Neutrophil (primary cell): ENCODE data around the gene SLAMF7.
A peak's percentile ranks its signal among the peaks of the same experiment; 100 is the strongest.
"Not testable (repeated sequence)": the region's sequence is repeated elsewhere in the genome, so short reads cannot be mapped to it uniquely, and the experiment has no call there.

ENCODE experiments used
- H3K27ac ChIP-seq: fragments of 200-600 bp; sonication (generic); 2 replicates; pipeline ENCODE4 v1.5.1; 2016; ENCODE audit warnings: mild to moderate bottlenecking, moderate library complexity
- H3K27me3 ChIP-seq: fragments of 200-600 bp; sonication (generic); 2 replicates; pipeline ENCODE4 v1.6.0; 2016; ENCODE audit warnings: mild to moderate bottlenecking
- H3K36me3 ChIP-seq: fragments of 200-600 bp; sonication (generic); 2 replicates; pipeline ENCODE4 v1.5.1; 2017
- H3K4me1 ChIP-seq, 2 experiments: fragments of 200-600 bp in 1 of 2; sonication (generic) in 1 of 2; 1 replicate in 1 of 2; 2 replicates in 1 of 2; pipeline versions ENCODE4 v1.5.1 to v1.6.1; 2013 to 2016; ENCODE audit warnings: low read depth in 1 of 2, low read length in 1 of 2, mild to moderate bottlenecking in 1 of 2, moderate library complexity in 1 of 2; ENCODE audit not compliant: control insufficient read depth in 1 of 2, insufficient read depth in 1 of 2
- H3K4me3 ChIP-seq, 2 experiments: fragments of 200-600 bp in 1 of 2; sonication (generic) in 1 of 2; 1 replicate in 1 of 2; 2 replicates in 1 of 2; pipeline ENCODE4 v1.5.1; 2013 to 2016; ENCODE audit warnings: low read depth in 1 of 2, low read length in 1 of 2, mild to moderate bottlenecking in 1 of 2, moderate library complexity in 1 of 2
- H3K9me3 ChIP-seq: fragments of 200-600 bp; sonication (generic); 2 replicates; pipeline ENCODE4 v1.5.1; 2016
- TF ChIP-seq, protein P1 (sequence below): fragments of 200-600 bp; sonication (generic); IDR thresholded peaks from 2 replicates; pipeline ENCODE4 v1.5.1; 2016; ENCODE audit warnings: antibody characterized with exemption

SLAMF7 gene, protein sequence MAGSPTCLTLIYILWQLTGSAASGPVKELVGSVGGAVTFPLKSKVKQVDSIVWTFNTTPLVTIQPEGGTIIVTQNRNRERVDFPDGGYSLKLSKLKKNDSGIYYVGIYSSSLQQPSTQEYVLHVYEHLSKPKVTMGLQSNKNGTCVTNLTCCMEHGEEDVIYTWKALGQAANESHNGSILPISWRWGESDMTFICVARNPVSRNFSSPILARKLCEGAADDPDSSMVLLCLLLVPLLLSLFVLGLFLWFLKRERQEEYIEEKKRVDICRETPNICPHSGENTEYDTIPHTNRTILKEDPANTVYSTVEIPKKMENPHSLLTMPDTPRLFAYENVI

DNA sequence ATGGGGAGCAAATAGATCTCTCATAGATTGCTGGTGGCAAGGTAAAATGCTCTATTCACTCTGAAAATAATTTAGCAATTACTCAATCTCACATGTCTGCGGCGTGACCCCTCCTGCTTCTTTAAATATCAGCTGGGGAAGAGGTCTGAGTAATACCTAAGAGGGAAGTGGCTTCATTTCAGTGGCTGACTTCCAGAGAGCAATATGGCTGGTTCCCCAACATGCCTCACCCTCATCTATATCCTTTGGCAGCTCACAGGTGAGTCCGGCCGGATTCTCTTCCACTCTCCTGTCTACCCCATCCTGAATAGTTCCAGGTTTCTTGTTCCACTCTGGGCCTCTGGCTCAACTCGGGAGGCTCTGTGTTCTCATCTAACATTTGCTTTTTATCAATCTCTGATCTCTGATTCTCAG is at the start of gene SLAMF7:
TSS of gene SLAMF7 (plus strand) at position 150 of the 414 bp plus-strand sequence. CDS start at position 205, 55 bp downstream.
- H3K27me3 ChIP-seq: no peaks in the 10 kb centered on the region
- no peaks in the 10 kb centered on the region for H3K36me3 ChIP-seq
- TF ChIP-seq, protein P1, sequence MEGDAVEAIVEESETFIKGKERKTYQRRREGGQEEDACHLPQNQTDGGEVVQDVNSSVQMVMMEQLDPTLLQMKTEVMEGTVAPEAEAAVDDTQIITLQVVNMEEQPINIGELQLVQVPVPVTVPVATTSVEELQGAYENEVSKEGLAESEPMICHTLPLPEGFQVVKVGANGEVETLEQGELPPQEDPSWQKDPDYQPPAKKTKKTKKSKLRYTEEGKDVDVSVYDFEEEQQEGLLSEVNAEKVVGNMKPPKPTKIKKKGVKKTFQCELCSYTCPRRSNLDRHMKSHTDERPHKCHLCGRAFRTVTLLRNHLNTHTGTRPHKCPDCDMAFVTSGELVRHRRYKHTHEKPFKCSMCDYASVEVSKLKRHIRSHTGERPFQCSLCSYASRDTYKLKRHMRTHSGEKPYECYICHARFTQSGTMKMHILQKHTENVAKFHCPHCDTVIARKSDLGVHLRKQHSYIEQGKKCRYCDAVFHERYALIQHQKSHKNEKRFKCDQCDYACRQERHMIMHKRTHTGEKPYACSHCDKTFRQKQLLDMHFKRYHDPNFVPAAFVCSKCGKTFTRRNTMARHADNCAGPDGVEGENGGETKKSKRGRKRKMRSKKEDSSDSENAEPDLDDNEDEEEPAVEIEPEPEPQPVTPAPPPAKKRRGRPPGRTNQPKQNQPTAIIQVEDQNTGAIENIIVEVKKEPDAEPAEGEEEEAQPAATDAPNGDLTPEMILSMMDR: no peak
- H3K9me3 ChIP-seq: no peaks in the 10 kb centered on the region
- H3K27ac ChIP-seq: peak within 1 kb of the TSS; percentile 58
- H3K4me3 ChIP-seq: no peak within 1 kb of the TSS
- H3K4me1 ChIP-seq: peaks cover 15% of the 10 kb centered on the region in 2 experiments

DNA sequence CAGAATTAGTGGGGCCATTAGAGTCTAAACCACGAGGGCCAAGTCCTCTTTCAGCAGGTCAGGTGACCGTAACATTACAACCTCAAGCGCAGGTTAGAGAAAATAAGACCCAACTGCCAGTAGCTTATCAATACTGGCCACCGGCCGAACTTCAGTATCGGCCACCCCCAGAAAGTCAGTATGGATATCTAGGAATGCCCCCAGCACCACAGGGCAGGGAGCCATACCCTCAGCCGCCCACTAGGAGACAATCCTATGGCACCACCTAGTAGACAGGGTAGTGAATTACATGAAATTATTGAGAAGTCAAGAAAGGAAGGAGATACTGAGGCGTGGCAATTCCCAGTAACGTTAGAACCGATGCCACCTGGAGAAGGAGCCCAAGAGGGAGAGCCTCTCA is 46.7 kb upstream of the SLAMF7 start:
- not testable (repeated sequence) for H3K27me3 ChIP-seq, H3K9me3 ChIP-seq, H3K4me3 ChIP-seq, H3K27ac ChIP-seq, H3K4me1 ChIP-seq, H3K36me3 ChIP-seq
- TF ChIP-seq, protein P1: peak; percentile 29

DNA sequence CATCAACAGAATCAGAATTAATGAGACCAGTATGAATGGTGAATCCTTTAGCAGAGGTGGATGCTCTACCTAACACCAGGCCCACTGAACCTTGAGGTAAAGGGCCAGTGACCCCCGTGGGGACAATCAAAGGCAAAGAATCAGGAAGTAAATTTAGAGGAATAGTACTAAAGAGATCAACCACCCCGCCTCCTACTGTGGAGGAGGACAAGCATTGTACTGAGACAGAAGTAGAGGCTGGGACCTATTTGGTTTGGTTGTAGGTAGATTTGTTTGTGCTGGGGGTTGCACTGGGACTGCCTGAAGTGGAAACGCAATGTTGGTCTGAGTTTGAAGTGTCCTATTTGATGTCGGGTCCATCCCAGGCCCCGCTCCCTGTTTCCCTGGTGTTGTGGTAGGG is 36.9 kb upstream of the SLAMF7 start:
- Histone ChIP-seq H3K27ac (no peak overlapping the region), H3K4me1 (peaks cover 58 to 59% of the 10 kb centered on the region in 2 experiments)
- TF ChIP-seq, protein P1: no peak

DNA sequence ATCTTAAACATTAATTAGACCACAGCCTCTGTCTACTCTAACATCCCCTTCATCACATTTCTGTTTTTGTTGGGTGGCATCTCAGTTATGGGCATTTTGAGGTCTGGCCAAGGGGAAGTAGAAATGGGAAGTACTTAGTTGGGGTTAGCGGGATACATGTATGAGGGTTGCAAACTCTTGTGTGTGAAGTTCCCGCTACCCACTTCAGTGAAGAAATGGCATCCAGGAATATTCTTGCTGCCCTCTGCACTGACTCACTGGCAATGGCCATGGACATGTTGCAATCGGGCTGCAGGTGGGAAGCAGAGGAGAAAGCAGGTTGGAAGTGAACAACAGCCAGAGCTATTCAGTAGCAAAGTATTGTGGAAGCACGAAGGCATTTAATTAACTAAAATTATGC is 34.8 kb upstream of the SLAMF7 start:
- TF ChIP-seq, protein P1: peak; percentile 26
- H3K36me3 ChIP-seq: no peaks in the 10 kb centered on the region
- H3K9me3 ChIP-seq: no peaks in the 10 kb centered on the region
- peak overlapping the region; percentile 87 for H3K27ac ChIP-seq
- H3K27me3 ChIP-seq: no peaks in the 10 kb centered on the region
- peaks cover 80% of the 10 kb centered on the region in 2 experiments for H3K4me1 ChIP-seq
- peak overlapping the region; percentile 28 to 75 for H3K4me3 ChIP-seq

More for the DNA sequence above, 36.9 kb upstream of the SLAMF7 start:
- H3K4me3 ChIP-seq: no peak overlapping the region
- no peaks in the 10 kb centered on the region for H3K36me3 ChIP-seq
- no peaks in the 10 kb centered on the region for H3K27me3 ChIP-seq
- no peaks in the 10 kb centered on the region for H3K9me3 ChIP-seq

DNA sequence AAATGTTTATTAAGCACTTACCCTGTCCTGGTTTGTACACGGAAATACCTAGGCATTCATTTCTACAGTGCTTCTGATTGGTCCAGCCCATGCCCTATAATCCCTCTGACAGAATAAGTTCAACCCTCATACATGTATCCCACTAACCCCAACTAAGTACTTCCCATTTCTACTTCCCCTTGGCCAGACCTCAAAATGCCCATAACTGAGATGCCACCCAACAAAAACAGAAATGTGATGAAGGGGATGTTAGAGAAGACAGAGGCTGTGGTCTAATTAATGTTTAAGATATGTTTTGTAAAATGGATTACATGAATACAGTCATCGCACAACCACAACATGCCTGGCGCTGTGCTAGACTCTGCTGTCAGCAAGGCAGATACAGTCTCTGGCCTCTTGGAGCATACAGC is 33.8 kb upstream of the SLAMF7 start:
- H3K4me1 ChIP-seq: peaks cover 89 to 90% of the 10 kb centered on the region in 2 experiments
- H3K27me3 ChIP-seq, H3K36me3 ChIP-seq, H3K9me3 ChIP-seq: not testable (repeated sequence)
- H3K27ac ChIP-seq: peak overlapping the region; percentile 87
- peak overlapping the region; percentile 39 to 75 for H3K4me3 ChIP-seq

DNA sequence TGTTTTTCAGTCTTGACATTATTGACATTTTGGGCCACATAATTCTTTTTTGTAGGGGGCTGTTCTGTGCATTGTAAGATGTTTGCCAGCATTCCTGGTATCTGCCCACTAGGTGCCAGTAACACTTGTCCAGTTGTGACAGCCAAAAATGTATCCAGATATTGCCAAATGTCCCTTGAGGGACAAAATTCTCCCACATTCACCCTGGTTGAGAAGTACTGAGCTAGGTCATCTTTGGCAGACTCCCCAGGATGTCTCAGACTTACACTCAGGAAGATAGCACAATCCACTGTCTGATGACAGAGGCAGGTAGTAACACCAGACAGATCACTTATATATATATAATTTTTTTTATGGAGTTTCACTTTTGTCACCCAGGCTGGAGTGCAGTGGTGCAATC is 33.3 kb upstream of the SLAMF7 start:
- Histone ChIP-seq H3K27me3 (no peaks in the 10 kb centered on the region), H3K4me1 (peaks cover 95% of the 10 kb centered on the region in 2 experiments), H3K9me3 (no peaks in the 10 kb centered on the region), H3K36me3 (no peaks in the 10 kb centered on the region), H3K27ac (peak overlapping the region; percentile 87), H3K4me3 (peak overlapping the region; percentile 39 to 75)
- TF ChIP-seq, protein P1: no peak
